ENCODE measurements around the gene ARFRP1.
A peak's percentile ranks its signal among the peaks of the same experiment; 100 is the strongest.
"Not testable (repeated sequence)": the region's sequence is repeated elsewhere in the genome, so short reads cannot be mapped to it uniquely, and the experiment has no call there.

ARFRP1 gene

DNA sequence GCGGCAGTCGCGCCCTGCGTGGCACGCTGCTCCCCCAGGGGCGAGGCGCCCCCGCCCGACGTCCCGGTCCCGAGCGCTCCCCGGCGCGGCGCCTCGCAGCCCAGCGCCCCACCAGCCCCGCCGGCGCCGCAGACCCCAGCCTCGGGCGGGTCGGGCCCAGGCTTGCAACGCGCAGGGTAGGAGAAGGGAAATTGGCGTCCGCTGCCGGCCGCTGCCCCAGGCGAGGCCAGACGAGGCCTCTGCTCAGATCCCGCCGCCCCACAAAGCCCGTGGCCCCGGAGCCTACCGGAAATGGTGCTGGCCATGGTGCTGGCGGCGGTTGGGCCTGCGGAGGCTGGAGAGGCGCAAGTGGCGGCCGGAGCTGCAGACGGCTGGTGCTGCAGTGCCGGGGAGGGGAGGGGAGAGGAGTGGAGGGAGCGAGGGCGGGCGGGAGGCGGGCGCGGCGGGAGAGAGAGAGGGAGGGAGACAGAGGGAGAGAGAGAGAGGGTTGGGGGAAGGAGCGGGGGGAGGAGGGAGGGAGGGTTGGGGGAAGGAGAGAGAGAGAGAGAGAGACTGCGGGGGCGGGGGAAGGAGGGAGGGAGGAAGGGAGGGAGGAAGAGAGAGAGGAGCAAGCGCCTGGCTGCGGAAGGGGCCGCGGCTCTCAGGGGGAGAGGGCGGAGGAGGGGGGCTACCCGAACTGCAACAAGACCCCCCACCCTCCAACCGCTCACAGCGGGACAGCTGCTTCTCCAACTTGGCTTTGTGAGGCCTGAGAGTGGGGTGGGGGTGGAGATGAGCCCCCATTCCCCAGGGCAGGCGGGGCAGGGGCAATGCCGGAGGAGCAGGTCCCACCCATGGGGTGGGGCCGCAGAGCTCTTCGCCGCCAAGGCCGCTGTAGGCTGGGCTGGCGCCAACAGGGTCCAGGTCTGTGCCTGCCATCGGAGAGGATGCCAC, 54.5 kb downstream of the ARFRP1 start, which contains the start of gene STMN3:
STMN3 (minus strand) TSS at position 384 of the 933 bp plus-strand sequence; CDS start at position 305, 79 bp downstream.
- peak; percentile 64 to 78 for DNase-seq

DNA sequence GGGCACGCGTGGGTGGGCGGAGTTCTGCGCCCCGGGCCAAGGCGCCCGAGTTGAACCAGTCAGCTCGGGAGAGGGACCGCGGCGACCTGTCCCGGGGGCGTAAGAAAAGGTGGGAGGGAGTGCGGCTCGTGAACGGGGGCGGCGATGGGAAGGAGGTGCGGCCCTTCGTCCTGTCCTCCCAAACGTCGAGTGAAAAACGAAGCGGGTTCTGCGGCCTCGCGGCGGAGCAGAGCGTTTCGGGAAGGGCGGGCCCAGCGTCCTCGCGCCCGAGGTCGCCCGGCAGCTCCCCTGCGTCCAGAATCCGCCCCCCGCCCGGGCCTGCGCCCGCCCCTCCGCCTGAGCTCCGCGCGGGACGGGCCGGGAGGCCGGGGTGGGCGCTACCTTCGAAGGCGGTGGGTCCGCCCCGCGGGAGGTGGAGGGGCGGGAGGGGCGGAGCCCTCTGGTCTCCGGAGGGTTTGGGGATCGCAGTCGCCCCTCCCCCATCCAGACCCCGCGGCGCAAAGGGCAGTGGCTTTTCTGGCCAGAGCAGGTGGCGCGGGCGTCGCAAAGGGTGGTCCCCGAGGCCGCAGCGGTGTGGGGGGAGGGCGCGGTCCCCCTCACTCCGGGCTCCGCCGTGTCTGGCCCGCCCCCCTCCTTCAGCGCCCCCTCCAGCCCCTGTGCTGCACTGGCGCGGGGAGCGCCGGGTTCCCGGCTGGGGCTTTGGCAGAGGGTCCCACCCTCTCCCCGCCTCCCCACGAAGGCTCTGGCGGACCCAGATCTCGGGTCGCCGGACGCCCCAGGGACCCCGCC, 55.4 kb downstream of the ARFRP1 start:
- peak in 1 of 2 donors; percentile 53 for DNase-seq

DNA sequence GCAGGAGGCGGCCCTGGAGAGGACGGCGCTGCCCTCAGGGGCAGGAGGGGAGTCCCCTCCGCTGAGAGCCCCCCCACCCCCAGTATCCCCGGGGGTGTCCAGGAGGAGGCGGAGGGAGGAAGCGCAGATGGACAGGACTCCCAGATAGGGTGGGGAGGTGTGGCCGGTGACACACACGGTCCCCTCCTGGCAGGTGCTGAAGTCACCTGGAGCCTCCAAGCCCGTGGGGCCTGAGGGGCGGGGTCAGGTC, 55.9 kb downstream of the ARFRP1 start:
- no peak for DNase-seq

DNA sequence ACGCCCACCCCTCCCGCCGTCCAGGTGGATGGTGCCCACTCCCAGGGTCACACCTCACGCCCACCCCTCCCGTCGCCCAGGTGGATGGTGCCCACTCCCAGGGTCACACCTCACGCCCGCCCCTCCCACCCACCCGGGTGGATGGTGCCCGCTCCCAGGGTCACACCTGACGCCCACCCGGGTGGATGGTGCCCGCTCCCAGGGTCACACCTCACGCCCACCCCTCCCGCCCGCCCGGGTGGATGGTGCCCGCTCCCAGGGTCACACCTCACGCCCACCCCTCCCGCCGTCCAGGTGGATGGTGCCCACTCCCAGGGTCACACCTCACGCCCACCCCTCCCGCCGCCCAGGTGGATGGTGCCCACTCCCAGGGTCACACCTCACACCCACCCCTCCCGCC, 57.3 kb downstream of the ARFRP1 start:
- DNase-seq, result not testable (repeated sequence)

DNA sequence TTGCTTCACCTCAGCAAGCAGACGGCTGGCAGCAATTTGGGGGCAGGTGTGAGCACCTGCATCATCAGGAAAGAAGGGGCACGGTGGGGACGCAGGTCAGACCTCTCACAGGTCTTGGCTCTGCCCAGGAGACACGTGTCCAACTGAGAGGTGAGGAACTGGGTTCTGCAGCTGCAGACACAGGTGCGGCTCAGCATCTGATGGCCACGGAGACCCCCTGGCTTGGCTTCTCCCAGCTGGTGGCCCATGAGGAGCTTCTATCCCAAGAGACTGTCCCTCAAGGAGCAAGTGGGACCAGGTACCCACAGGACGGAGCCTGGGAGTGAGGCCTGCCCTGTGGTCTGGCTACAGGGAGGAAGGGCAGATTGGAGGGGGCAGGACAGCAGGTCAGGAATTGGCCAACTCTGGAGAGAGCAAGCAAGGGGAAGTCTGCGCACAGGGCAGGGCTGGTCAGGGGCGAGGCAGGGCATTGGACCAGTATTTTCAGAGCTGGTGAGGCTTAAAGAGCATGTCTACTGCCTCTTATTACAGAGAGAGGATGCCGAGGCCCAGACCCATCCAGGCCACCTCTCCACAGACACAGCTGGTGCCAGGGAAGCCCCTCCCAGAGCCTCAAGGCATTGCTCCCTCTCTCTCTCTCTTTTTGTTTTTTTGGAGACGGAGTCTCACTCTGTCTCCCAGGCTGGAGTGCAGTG, 58.7 kb downstream of the ARFRP1 start:
- no peak for DNase-seq
